ENCODE measurements around the gene TMC7.
"Not testable (repeated sequence)": the region's sequence is repeated elsewhere in the genome, so short reads cannot be mapped to it uniquely, and the experiment has no call there.

Gene TMC7

DNA sequence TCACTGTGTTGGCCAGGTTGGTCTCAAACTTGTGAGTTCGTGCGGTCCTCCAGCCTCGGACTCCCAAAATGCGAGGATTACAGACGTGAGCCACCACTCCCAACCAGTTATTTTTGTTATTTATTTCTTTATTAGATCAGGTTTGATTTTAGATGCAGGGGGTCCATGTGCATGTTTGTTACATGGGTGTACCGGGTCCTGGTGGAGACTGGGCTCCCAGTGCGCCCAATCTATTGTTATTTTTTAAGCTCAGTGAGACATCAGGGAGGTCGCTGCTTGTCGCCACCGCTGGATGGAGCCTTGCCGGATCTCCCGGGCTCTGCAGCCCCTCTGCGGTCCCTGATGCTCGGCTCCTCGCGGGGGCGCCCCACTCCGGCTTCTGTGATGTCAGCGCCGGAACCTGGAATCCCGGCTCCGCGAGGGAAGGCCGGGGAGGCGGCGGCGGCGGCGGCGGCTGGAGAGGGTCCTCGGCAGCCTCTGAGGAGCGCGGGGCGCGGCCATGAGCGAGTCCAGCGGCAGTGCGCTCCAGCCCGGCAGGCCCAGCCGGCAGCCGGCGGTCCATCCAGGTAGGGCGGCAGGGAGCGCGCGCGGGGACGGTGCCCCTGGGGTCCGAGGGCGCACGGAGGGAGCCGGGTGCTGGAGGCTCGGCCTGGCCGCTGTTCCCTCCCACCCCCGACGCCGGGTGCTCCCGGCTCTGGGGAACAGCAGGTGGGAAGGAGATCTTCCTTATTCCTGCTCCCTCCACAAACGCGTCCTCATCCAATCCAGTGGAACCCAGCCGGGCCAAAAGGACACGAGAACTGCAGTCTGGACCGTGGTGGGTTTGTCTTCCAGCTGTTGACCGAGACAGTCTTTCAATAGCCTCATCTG, at the start of gene TMC7:
TSS of gene TMC7 (plus strand) at position 370 of the 870 bp plus-strand sequence. CDS start at position 500, 130 bp downstream.
- peak; percentile 87 for DNase-seq
- in situ Hi-C loops (cut with MboI; ENCODE audit: low pct_unique_long_range_greater_than_20kb, low sequenced_read_pairs), result no loop called here

- in situ Hi-C loops (cut with MboI; ENCODE audit: low pct_unique_long_range_greater_than_20kb, low sequenced_read_pairs), result no loop called here
- no peak for DNase-seq
These were observed 46.9 kb upstream of the TMC7 start for GRCh38 chr16:18936727-18937340.

DNA sequence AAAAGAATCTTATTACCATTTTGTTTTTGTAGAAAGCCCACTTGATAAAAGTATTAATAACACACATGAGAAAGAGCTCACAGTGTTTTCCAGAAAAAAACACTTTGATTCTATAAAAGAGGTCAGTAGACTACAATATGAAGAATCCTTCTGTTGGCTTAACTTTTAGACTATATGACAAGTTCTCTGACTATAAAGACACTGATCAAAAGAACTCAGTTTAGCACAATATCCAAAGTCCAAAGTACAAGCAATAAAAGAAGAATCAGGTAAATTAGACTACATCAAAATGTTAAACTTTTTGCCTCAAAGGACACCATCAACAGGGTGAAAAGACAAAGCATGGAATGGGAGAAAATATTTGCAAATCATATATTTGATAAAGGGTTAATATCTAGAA, 46.3 kb upstream of the TMC7 start:
- DNase-seq, result no peak
- in situ Hi-C loops (cut with MboI; ENCODE audit: low pct_unique_long_range_greater_than_20kb, low sequenced_read_pairs), result no loop called here

GRCh38 chr16:18938986-18939385, 44.7 kb upstream of the TMC7 start:
- in situ Hi-C loops (cut with MboI; ENCODE audit: low pct_unique_long_range_greater_than_20kb, low sequenced_read_pairs), result no loop called here
- DNase-seq, result no peak

DNA sequence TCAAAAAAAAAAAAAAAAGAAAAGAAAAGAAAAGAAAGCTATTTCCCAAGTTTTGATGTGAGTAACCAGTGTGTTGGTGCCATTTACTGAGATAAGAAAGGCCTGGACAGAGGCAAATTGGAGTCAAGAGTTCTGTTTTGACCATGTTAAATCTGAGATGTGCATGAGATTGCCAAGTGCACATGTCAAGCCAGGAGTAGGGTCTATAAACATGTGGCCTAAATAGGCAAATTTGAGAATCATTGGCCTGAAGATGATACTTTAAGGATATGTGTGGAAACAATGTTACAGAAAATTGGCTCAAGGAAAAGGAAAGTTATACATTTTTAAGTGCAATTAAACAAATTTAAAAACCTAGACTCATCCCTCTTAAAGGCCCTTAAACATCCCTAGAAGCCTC, 42.3 kb upstream of the TMC7 start:
- DNase-seq, result no peak
- in situ Hi-C loops (cut with MboI; ENCODE audit: low pct_unique_long_range_greater_than_20kb, low sequenced_read_pairs), result no loop called here

DNA sequence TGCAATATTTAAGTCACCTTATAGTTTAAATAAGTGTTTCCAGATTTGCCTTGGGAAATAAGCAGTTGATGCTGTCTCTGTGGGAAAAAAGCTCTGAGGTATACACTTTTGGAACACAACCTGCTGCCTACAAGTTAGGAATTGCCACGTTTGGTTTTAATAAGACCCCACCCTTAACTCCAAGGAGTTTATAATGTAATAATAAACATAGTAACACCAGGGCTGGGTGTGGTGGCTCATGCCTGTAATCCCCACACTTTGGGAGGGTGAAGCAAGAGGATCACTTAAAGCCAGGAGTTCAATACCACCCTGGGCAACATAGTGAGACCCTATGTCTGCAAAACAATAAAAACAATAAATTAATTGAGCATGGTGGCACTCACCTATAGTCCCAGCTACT, 41.7 kb upstream of the TMC7 start:
- DNase-seq, result no peak
- in situ Hi-C loops (cut with MboI; ENCODE audit: low pct_unique_long_range_greater_than_20kb, low sequenced_read_pairs), result no loop called here

DNA sequence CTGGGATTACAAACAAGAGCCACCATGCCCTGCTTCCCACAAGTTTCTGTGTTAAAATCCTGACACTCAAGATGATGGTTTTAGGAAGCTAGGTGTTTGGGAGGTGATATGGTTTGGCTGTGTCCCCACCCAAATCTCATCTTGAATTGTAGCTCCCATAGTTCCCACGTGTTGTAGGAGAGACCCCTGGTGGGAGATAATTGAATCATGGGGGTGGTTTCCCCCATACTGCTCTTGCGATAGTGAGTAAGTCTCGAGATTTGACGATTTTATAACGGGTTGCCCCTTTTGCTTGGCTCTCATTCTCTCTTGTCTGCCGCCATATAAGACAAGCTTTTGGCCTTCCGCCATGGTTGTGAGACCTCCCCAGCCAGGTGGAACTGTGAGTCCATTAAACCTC, 40.3 kb upstream of the TMC7 start:
- no peak for DNase-seq
- in situ Hi-C loops (cut with MboI; ENCODE audit: low pct_unique_long_range_greater_than_20kb, low sequenced_read_pairs), result no loop called here

DNA sequence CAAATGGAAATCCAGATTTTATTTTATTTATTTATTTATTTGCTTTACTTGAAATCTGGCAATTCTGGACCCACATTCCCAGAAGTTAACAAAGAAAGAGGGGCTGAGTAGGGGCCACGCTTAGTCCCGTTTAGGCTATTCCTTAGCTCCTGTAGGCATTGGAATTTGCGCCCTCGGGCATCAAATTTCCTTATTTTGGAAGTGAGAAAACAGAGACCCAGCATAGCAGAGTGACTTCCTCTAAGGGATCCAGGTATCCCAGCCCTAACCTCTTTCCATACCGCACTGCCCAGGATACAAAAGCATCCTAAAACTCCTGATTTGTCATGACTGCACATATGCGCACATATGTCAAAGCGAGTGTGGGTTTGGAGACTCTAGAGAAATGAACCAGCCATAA, 38.5 kb upstream of the TMC7 start:
- no peak for DNase-seq
- in situ Hi-C loops (cut with MboI; ENCODE audit: low pct_unique_long_range_greater_than_20kb, low sequenced_read_pairs), result no loop called here

- in situ Hi-C loops (cut with MboI; ENCODE audit: low pct_unique_long_range_greater_than_20kb, low sequenced_read_pairs), result no loop called here
- DNase-seq, result no peak
These were observed 35.2 kb upstream of the TMC7 start for GRCh38 chr16:18948372-18949020.

DNA sequence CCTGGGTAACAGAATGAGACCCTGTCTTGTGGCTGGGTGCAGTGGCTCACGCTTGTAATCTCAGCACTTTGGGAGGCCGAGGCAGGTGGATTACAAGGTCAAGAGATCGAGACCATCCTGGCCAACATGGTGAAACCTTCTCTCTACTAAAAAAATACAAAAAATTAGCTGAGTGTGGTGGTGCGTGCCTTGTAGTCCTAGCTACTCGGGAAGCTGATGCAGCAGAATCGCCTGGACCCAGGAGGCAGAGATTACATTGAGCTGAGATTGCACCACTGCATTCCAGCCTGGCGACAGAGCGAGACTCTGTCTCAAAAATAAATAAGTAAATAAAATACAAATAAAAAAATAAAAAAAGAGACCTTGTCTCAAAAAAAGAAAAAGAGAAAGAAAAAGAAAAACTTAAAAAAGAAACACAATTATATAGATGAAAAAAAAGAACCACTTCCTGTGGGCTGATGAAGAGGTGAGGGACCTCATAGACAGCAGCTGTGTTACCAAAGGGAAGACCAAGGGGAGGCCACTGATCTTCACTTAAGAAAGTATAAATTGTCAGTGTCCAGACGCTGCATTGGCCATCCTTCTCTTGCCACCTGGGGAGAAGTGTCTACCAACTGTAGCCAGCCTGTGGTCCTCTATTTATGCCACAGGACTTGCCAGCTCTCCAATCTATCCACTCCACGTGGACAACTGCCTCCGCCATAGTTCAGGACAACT, 33.1 kb upstream of the TMC7 start:
- in situ Hi-C loops (cut with MboI; ENCODE audit: low pct_unique_long_range_greater_than_20kb, low sequenced_read_pairs), result no loop called here
- DNase-seq, result no peak

- no peak for DNase-seq
- in situ Hi-C loops (cut with MboI; ENCODE audit: low pct_unique_long_range_greater_than_20kb, low sequenced_read_pairs), result no loop called here
These were observed 30.2 kb upstream of the TMC7 start for GRCh38 chr16:18953547-18953946.

DNA sequence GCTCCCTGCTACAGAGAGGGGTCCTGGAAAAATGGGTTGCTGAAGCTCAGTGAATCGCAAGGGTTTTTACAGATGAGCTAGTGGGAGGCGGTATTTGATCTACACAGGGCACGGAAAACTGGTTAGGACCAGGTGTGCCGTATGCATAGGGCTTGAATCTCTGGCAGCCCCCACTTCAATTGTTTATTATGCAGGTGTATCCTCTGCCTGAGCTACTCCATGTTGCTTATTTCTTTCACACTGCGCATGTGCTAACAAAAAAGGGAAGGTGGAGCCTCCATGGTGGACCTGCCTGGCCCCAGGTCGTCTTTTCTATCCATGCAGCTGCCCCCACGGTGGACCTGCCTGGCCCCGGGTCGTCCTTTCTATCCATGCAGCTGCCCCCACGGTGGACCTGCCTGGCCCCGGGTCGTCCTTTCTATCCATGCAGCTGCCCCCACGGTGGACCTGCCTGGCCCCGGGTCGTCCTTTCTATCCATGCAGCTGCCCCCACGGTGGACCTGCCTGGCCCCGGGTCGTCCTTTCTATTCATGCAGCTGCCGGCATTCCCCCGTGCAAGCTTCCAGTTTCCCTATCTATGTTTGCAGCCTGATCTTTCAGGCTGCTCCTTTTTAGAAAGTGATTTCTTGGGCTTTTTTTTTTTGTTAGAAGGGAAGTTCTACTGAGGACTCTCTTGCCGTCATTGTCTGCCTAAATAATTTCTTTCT, 27.7 kb upstream of the TMC7 start:
- DNase-seq; in situ Hi-C loops (cut with MboI; ENCODE audit: low pct_unique_long_range_greater_than_20kb, low sequenced_read_pairs): not testable (repeated sequence)

- DNase-seq, result not testable (repeated sequence)
These were observed 27.0 kb upstream of the TMC7 start for GRCh38 chr16:18956658-18957241.

GRCh38 chr16:18958621-18959029, 25.1 kb upstream of the TMC7 start:
- DNase-seq, result no peak
- in situ Hi-C loops (cut with MboI; ENCODE audit: low pct_unique_long_range_greater_than_20kb, low sequenced_read_pairs), result no loop called here

More at GRCh38 chr16:18956658-18957241, 27.0 kb upstream of the TMC7 start:
- in situ Hi-C loops (cut with MboI; ENCODE audit: low pct_unique_long_range_greater_than_20kb, low sequenced_read_pairs), result not testable (repeated sequence)

GRCh38 chr16:18959031-18959505, 24.7 kb upstream of the TMC7 start:
- no peak for DNase-seq
- in situ Hi-C loops (cut with MboI; ENCODE audit: low pct_unique_long_range_greater_than_20kb, low sequenced_read_pairs), result no loop called here

DNA sequence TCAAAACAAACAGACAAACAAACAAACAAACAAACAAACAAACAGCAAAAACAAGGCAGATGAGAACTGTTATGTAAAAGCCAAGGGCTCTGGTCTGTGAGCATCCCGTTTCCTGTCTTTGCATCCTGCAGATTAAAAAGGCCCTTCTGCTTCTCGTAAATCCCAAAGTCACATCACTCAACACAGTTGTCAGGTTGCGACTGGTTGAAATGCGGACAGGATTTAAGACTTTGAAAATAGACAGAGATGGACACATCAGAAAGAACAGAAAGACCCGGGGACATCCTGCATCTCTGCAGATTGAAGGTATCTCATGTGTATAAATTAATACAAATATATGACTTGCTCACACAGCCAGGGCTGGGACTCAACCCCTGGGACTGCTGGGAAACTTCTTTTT, 18.2 kb upstream of the TMC7 start:
- in situ Hi-C loops (cut with MboI; ENCODE audit: low pct_unique_long_range_greater_than_20kb, low sequenced_read_pairs), result no loop called here
- no peak for DNase-seq

DNA sequence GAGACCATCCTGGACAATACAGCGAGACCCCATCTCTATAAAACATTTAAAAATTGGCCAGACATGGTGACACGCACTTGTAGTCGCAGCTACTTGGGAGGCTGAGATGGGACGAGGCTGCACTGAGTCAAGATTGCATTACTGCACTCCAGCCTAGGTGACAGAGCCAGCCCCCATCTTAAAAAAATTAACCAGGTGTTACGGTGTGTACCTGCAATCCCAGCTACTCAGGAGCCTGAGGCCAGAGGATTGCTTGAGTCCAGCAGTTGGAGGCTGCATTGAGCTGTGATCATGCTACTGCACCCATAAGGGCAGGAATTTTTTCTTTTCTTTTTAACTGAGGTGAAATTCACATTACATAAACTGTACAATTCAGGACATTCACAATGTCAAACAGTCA, 16.9 kb upstream of the TMC7 start:
- in situ Hi-C loops (cut with MboI; ENCODE audit: low pct_unique_long_range_greater_than_20kb, low sequenced_read_pairs), result no loop called here
- DNase-seq, result no peak

DNA sequence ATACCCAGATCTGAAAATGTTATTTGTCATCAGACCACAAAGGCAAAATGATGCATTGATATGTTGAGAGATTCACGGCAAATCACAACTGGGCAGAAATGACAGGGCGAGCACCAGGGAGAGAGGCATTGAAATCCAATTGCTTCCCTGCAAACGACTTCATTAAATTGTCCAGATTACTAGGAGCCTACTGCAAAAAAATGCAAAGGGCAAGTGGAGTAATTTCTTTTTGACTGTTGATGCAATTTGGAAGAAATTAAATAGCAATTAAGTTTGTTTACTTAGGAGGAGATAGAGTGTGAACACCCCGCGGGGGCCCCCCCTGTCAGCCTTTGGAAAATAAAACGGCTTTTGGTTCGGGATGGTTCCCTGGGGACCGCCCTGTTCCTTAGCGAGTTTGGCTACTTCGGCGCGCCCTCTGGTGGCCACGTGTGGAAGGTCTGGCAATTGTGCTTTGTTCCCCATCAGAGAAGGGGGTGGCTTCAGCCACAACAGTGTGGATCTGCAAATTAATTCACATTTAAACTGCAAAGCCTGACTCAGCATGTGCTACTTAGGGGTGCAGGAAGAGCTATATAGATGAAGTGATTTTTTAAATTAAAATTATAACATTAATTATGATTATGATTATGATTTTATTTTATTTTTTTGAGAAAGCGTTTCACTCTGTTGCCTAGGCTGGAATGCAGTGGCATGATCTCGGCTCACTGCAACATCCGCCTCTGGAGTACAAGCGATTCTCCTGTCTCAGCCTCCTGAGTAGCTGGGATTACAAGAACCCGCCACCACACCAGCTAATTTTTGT, 14.5 kb upstream of the TMC7 start:
- in situ Hi-C loops (cut with MboI; ENCODE audit: low pct_unique_long_range_greater_than_20kb, low sequenced_read_pairs), result no loop called here
- peak; percentile 80 for DNase-seq
